NCI-H1930 (cell line): ENCODE results near the gene PMFBP1.

Source experiments
- DNase-seq, 2 experiments: peaks; one replicate each; lab custom pipeline; 2025; lab: John Stamatoyannopoulos, UW

The PMFBP1 gene, protein sequence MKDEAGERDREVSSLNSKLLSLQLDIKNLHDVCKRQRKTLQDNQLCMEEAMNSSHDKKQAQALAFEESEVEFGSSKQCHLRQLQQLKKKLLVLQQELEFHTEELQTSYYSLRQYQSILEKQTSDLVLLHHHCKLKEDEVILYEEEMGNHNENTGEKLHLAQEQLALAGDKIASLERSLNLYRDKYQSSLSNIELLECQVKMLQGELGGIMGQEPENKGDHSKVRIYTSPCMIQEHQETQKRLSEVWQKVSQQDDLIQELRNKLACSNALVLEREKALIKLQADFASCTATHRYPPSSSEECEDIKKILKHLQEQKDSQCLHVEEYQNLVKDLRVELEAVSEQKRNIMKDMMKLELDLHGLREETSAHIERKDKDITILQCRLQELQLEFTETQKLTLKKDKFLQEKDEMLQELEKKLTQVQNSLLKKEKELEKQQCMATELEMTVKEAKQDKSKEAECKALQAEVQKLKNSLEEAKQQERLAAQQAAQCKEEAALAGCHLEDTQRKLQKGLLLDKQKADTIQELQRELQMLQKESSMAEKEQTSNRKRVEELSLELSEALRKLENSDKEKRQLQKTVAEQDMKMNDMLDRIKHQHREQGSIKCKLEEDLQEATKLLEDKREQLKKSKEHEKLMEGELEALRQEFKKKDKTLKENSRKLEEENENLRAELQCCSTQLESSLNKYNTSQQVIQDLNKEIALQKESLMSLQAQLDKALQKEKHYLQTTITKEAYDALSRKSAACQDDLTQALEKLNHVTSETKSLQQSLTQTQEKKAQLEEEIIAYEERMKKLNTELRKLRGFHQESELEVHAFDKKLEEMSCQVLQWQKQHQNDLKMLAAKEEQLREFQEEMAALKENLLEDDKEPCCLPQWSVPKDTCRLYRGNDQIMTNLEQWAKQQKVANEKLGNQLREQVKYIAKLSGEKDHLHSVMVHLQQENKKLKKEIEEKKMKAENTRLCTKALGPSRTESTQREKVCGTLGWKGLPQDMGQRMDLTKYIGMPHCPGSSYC

DNA sequence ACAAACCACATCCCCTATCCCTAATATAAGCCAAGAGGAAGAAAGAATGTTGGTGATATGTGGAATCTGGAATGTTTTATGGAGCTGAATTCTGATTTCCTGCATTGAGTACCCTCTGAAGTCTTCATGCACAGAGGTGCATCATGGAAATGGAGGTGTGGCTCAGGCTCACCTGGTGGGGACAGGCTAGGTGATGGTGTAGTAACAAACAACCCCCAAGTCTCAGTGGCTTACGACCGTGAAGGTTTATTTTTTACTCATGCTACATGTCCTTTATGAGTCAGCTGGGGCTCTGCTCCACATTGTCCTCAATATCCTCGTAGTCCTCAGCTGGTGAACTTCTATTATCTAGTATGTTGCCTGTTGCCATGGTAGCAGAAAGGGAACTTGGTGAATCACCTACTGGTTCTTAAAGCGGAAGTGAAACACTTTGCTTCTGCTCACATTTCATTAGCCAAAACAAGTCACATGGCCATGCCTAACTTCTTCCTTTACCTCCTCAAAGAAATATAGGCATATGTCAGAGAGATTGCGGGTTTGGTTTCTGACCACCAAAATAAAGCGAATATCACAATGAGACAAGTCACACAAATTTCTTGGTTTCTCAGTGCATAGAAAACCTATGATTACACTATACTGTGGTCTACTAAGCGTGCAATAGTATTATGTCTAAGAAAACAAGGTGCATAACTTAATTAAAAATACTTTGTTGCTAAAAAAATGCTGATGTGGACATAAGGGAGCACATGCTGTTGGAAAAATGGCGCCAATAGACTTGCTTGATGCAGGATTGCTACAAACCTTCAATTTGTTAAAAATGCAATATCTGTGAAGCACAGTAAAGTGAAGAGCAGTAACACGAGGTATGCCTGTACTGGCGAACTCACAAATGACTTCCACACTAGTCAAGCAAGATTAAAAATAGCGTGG lies at the start of gene PMFBP1:
Gene PMFBP1, minus strand, starts transcription at position 51 of the 930 bp plus-strand sequence. CDS start 947 bp downstream, outside the sequence.
- no peak for DNase-seq

DNA sequence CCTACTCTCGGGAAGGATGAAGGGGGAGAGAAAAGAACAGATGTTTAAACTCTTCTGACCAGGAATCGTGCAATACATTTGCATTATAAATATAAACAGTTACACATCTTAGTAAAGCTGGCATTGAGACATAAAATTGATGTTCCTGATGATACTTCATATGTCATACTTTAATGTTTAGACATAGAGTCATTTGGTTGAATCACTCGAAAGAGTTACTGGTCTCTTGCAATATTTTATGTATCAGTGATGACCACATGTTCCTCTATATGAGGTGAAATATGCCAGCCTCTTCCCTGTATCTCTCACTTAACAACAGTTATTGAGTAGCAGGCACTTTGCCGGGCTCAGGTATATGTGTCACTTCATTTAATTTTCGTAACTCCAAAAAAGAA lies 49.7 kb upstream of the PMFBP1 start:
- no peak for DNase-seq

DNA sequence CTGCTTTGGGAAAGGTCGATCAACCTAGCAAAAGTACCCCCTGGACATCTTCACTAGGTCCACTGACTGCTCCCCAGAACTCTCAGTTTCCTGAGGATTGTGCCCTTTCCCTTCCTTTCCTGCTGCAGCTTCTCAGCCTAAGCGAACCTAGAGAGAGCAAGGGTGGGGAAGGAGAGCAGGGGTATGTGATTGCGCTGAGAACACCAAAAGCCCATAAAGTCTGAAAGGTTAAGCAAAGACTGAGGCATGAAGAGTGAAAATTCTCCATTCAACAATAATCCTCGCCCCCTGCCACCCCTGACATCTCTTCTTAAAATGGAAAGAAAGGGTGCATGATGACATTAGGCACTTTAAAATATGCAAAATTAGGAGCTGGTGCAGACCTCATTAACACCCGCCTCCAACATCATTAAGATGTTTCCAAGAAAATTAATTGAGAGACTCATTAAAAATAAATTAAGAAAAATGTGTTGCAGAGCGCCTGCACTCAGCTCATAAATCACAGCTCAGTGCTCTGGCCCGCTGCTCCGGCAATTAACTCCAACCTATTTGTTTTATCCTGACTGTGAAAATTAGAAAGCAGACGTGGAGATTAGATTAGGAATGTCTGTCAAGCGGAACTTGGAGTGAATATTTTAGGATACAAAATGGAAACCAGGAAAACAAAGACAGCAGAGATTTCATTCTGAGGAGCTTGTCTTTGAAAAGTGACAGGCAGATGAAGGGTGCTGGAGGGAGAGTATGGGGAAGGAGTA lies 49.1 kb upstream of the PMFBP1 start:
- no peak for DNase-seq

DNA sequence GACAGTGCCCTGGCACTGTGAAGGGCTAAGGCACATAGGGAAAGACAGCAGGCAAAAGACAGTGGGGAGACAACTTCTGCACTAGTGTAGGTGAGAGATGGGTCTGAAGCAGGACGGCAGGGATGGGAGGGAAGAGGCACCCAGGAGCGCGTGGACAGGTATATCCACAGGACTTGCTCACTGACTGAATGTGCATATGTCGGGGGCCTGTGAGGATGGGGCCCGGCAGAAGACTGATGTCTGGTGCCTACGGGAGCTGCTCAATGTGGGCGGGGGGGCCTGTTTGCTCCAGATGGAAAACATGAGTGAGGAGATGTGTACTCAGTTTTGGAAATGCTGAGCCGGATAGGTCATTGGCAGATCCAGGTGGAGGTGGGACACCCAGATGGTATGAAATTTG lies 47.3 kb upstream of the PMFBP1 start:
- no peak for DNase-seq

DNA sequence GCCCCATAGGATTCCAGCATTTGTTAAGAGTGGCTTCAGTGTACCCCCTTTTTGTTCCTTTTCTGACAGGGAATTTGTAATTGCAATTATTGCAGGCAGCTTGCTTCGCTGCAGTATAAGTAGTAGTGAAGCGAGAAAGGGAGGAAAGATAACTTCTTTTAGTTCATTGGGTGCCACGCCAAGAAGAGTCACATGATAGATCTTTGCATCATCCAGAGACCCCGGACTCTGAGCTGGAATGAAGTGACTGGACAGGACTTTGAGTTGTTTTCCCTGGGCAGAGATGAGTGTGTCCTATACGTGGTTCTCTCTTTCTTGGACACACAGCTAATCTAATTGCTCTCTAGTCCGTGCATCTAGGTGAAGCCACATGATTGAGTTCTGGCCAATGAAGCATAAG lies 44.8 kb upstream of the PMFBP1 start:
- no peak for DNase-seq

DNA sequence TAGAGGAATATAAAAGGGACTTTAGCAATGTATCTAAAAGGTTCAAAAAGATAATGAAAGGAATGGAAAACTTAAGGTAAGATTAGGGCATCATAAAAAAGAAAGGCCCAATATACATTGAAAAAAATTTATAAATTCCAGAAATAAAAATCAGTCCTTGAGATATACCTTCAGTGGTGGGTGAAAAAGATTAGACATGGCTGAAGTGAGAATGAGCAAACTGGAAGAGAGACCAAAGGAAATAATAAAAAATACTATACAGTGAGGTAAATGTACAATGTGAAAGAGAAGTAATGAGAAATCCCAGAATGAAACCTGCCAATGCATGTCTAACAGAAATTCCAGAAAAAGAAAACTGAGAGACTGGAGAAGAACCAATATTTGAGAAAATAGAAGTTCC lies 42.9 kb upstream of the PMFBP1 start:
- DNase-seq = no peak

DNA sequence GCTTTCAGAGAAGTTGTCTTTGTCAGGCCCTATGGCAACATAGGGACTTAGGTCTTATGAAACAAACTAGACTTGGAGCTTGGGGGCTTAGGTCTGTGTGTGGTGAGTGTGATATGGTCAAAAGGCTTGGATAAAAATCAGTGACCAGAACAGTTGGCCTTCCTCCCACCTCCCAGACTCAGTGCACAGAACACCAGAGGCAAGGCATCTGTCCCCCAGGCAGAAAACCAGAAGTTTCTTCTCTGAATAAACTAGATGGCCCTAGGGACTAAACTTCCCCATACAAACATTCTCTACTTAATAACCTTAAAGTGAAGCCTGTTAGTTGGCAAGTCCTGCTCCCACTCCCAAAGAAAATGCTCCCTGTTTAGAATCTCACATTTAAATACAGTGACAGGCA lies 39.2 kb upstream of the PMFBP1 start:
- DNase-seq = no peak

DNA sequence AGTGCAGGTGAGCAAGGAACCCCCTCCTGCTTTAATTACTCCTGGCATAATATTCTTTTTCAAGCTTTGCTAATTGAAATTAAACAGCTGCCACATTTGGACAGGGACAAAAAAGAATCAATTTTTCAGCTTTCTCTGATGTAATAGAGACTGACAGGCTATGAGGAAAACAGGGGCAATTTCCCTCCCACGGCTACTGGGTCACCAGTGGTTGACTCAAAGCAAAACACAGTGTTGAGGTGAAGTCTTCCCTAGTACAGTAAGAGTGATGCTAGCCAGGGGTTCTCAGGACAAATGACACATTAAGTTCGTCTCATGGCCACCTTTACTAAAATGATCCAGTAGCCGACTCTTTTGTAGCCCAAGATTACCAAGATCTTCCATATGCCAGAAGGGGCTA lies 38.6 kb upstream of the PMFBP1 start:
- no peak for DNase-seq

DNA sequence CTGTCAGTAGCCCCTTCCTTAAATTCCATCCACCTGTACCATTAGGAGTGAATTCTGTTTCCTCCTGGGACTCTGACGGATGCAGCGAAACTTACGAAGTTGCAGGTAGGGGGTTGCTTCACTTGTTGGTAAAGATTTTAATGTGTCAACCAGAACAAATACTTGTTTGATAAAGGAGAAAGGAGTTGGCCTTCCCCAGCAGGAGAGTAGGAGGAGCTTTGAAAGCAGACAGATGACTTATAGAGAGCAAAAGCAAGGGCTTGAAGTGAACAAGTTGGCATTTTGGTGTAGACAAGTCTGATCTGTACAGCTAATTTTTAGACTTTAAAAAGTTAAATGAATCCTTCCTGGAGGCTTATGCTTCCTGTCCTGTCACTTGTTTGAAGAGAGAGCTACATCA lies 38.1 kb upstream of the PMFBP1 start:
- DNase-seq = no peak

DNA sequence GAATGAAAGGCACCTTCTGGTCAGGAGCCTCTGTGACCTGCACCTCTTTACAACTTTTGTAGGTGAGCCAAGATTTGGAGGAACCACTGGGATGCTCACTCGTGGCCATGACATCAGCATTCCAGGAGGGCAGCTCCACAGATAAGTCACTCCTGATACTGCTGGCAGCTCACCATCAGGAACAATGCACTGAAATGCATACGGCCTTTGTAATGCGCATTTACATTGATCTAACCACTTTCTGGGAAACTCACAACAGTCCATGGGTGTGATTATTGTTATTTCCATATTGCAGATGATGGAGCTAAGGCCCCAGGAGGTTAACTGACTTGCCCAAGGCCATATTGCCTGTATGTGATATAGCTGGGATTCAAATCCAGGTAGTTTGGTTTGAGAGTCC lies 34.3 kb upstream of the PMFBP1 start:
- no peak for DNase-seq

DNA sequence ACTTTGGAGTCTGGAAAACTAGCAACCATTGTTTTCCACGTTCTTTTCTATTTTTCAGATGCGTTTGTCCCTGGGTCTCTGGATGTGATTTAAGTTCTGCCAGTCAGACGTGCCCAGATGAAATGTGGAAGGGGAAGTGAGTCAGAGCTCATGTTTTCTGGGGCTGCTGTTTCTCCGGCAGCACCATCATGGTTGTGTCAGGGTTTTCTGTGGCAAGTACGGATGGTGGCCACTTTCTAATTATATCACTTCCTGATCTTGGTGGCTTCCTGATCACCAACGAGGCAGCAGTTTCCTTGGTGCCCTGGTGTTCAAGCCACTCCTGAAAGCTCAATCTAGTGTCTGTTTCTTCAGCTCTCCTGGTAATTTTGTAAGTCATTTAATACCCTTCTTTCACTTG lies 31.4 kb upstream of the PMFBP1 start:
- no peak for DNase-seq

DNA sequence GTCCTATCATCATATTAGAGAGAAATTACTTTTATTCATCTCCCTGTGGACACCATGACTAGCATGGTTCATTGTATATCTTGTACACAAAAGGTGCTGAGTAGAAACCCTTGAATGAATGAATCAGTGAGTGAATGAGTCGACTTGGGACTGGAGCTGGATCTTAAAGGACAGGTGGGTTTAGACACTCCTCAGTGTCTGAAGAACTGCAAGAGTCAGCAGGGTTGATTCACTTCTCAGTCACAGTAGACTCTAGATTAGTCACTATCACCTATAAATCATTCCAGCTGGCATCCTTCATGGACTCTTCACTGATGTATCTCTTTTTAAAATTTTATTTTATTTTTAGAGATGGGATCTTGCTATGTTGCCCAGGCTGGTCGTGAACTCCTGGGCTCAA lies 30.1 kb upstream of the PMFBP1 start:
- no peak for DNase-seq

DNA sequence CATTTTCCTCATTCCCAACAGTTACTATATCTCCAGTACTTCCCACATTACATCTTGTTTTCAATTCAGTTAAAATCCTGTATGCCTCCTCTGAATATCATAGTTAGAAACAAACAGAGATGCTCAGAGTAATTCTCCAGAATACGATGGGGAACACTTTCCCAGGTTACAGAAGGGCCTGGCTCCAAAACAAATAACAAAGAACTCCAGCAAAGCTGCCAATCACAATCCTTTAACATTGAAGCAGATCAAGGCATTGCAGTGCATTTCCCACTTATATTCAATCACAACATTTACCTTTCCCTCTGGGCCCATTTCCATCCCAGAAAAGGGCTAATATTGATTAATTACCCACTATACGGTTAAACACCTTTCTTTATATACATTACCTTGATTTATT lies 29.4 kb upstream of the PMFBP1 start:
- no peak for DNase-seq

DNA sequence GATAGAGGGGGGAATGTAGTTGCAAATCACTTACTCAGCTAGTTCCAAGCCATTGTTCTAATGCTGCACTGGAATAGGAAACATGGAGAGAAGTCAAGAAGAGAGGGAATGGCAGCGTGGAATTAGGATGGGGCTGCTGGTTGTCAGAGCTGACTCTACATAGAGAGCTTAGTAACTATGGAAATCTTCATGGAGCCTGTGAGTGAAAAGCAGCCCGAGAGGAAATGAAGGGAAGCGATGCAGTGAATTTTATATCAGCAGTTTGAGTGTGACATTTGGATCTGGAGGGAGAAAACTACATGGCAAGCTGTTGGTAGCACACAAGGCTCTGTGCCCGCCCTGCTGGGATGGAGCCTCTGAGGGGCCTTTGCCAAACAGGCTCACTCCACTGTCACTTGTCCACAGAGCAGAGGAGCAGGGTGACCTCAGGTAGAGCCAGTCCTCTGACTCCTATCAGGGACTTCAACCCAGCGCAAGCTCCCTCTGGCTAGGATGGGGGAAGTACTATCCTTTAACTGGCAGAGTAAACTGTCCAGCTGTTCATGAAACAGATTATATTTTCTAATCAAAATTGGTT lies 27.9 kb upstream of the PMFBP1 start:
- DNase-seq = no peak

DNA sequence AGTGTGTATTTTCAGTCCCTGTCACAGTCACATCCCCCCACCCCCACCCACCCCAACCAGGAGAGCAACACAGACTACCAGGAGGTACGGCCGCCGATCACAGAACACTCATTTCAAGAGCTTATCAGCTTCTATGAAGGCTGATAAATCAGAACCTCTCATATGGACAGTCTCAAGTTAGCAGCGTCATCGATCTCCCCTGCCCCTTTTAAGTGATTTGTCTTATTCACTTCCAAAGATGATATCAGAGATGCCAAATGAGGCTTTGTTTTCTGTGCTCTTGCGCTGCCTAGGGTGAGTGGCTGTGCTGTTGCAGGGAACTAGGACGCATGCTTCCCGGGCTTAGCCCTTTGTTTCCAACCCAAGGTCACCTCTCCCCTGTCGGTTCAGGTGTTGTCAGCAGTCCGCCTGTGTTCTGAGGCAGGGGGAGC lies 26.8 kb upstream of the PMFBP1 start:
- no peak for DNase-seq

DNA sequence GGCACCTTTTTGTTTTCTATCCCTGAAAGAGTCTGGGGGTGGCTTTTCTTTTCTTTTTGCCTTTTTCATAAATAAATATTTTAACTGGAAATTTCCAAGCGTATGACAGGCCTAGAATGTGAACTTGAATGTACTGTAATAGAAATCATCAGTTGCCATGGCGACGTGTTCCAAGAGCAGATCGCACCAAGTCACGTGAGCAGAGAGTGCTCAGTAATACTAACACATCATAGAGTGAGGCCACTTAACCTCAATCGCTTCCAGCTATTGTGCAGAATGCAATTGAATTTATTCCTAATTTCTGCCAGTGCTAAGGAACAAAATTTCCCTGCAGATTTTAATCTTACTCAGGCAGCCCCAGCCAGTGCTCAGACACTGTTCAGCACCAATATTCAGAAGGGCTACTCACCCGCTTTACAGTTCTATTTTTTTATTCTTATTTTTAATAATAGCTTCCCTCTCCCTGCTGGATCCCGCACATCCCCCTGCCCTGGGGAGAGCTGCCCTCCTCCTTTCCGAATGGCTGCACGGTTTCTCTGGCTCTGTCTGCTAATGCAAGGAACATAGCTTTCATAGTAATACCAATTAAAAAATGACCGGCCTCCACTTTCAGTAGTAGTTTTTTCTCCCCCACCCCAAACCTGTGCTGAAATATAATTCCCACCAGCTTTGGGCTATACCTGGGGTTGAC lies 26.2 kb upstream of the PMFBP1 start:
- DNase-seq = no peak

DNA sequence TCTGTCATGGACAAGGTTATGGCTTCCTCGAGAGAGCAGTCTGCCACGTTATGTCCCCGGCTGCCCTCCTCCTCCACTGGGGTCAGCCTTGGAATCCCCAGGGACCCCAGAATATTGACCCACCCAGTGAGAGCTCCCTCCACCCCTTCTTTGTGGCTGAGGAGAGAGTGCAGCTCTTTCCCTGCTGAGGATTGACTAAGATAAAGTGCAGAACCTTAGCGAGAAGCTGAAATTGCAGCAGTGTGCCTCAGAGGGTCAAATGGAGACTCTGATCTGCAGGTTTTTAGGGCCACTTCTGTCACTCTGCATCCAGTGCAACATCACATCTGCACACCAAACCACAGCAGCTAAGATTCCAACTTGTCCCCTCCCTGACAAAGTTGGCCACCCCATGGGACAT lies 25.6 kb upstream of the PMFBP1 start:
- no peak for DNase-seq

DNA sequence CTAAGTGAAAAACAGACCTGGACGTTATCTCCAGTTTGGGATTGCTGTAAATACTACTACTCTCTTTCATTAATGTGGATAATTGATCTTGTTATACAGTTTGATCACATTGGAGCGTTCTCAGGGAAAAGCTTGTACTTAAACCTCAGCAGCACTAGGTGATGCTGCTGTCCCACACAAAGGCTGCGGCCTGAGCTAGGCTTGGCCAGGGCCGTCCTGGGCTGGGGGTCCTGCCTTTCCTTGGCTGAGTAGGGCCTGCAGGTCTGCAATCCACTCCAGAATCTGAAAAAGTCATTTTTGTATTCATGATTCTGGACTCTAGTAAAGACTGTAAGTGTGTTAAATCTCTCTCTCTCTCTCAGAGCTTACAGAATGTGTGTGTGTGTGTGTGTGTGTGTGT lies 23.7 kb upstream of the PMFBP1 start:
- DNase-seq = no peak

DNA sequence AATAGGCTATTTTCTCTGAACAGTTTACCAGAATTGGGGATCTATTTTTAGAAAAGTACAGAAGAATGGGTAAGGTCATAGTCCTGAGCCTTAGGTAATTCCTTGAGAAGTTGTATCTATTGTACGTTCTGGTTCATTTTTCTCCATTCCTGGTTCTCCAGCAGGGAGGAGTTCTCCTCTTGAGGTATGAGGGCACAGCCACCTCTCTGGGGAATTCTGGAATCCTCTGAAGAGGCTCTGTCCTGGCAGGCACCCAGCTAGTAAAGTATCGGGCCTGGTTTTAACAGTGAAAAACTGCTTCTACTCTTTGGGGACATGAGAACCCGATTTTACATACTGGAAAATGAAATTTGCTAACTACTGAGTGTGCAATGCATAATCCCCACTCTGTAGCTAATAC lies 19.6 kb upstream of the PMFBP1 start:
- no peak for DNase-seq

DNA sequence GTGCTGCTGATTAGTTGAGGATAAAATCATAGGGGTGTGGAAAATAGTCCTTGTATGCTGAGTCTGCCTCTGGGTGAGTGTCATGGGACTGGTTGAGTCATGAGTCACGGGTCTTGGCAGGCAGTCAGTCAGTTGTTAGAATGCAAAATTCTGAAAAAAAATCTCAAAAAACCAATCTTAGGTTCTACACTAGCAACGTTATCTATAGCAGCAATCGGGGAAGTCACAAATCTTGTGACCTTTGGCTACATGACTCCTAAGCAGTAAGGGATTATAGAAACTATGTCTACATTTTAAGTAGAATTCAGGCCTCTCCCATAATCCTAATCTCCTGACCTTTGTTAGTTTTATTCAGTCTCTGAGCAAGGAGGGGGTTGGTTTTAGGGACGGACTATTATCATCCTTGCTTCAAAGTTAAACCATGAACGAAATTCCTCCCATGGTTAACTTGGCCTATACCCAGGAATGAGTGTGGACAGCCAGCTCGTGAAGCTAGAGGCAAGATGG lies 18.0 kb upstream of the PMFBP1 start:
- DNase-seq = no peak
